Epithelial cell of esophagus (primary cell): ENCODE data around the gene RAD23A.

Experiments
- DNase-seq: peaks from one replicate; pipeline ENCODE4 v3.0.0; 2010; ENCODE audit warnings: low read depth
- H3K4me3 ChIP-seq: 2 replicates; pipeline ENCODE4 v1.5.1; 2011; ENCODE audit warnings: mild to moderate bottlenecking, low read length, control low read depth
- CTCF ChIP-seq: IDR thresholded peaks from 2 replicates; pipeline ENCODE4 v1.5.1; 2011; ENCODE audit warnings: low read depth, mild to moderate bottlenecking, low read length, control low read depth, inconsistent platforms; ENCODE audit not compliant: insufficient read depth; ENCODE audit errors: missing control alignments

RAD23A gene

GRCh38 chr19:12995596-12996405 is 50.1 kb downstream of the RAD23A start:
- H3K4me3 ChIP-seq: peak overlapping the region; percentile 65
- DNase-seq: no peak
- no peak for TF ChIP-seq CTCF

DNA sequence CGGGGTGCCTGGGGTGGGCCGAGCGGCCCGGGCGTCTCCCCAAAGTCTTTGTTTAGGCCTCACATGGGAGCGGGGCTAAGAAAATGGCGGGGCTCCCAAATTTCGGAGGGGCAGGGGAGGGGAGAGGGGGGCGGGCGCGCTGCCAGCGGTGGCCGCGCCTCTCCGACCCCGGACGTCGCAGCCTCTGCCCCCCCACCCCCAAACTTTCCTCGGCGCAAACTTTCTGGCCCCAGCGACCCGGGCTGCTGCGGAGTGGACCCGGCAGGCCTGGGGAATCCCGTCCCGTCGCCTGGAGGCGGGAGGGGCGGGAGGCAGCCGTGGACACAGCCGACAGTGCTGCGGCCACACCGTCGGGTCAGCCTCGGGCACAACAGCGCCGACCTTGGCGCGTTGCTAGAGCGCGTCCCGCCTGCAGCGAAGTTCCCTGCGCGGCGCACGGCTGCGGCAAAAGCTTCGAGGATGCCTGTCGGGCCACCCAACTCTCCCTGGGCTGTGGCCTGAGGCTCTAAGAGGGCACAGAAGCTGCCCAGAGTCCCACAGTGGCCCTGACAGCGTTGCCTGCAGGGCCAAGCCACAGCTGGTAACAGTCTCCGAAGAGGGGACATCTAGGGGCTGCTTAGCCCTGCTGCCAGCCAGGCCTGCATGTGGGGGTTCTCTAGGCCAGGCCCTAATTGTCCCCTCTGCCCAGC is 50.9 kb downstream of the RAD23A start:
- DNase-seq: no peak
- no peak for TF ChIP-seq CTCF
- H3K4me3 ChIP-seq: peak overlapping the region; percentile 65

DNA sequence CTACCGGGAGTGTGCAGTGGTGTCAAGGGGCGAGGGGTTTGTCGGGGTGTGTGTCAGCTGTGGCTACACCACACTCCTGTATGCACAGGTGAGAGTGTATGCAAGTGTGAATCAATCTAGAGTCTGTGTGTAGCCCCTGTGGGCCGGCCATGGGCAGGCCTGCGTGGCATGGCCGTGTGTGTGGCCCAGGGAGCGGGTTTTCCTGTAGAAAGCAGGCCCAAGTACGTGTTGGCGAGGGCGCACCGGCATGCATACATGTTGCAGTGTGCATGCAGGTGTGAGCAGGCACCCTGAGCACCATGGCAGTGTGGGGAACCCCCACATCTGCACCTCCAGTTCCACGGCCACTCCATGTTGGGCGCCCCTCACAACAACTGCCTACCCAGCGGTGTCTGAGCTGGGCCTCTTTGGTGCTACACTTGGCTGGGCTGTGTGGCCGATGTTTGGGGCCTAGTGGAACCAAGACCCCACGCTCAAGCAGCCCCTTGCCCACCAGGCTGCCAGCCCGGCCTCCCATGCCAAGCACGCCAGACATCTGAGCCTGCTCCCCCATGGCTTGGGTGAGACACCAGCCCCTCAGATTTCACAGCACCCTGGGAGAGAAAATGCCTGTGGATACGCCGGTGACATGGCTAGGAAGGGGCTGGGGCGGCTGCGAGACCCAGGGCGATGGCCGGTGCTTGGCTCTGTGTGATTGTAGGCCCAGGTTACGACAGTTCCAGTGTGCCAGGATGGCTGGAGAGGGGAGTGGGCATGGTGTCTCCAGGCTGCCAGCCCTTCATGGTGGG is 51.7 kb downstream of the RAD23A start:
- TF ChIP-seq CTCF: no peak
- H3K4me3 ChIP-seq: peak overlapping the region; percentile 65
- no peak for DNase-seq

DNA sequence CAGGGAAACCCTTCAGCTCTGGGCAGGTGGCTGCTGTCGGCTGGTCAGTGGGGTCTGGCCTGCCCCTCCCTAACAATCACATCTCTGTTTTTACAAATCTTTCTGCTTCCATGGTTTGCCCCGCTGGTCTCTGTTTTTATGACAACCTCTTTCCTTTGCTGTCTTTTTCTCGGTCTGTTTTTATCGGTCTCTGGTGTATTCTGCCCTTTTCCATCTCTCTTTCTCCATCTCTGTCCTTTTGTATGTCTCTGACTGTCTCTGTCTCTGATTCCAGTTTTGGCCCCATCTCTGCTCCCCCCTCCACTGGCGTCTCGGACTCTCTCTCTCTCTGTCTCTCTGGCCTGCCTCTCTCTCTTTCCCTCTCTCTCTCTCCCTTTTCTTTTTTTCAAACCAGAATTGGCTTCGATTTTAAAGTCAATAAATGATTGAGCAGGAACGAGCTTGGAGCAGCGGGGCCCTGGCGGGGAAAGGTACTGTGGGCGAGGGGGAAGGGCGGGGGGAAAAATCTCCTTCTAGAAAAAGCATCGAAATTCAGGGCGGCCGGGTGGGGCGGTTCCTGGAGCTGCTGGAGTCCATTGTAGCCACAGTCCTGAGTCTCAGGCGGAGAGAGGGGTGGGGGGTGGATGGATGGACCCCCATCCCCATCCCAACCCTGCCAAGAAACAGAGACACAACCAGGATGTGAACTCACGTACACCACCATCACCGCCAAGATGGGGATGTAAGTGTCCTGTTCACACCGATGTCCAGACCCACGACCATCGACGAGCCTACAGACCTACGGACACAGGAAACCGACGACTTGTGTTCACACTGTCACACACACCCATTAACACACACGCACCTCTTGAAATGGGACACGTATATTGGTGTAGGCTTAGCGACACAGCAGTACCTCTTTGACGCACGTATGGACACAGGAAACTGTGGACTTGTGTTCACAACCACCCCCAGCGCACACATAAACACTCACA is 52.6 kb downstream of the RAD23A start:
- TF ChIP-seq CTCF: no peak
- DNase-seq: no peak
- no peak overlapping the region for H3K4me3 ChIP-seq

DNA sequence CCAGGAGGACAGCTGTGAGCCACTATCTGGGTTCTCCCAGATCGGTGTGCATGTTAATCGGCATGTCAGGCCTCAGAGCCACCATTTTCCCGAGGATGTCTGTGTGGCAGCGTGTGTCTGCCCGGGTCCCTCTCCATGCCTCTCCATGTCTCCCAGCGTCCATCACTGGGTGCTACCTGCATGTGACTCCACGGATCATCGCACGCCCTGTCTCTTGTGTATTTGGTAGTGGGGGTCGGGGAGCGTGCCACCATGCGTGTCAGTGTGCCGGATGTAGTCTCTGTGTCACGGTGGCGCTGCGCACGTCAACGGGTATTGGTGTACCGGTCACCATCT is 55.5 kb downstream of the RAD23A start:
- H3K4me3 ChIP-seq: no peak overlapping the region
- TF ChIP-seq CTCF: no peak
- no peak for DNase-seq

GRCh38 chr19:13001502-13002165 is 56.0 kb downstream of the RAD23A start:
- no peak overlapping the region for H3K4me3 ChIP-seq
- no peak for TF ChIP-seq CTCF
- no peak for DNase-seq
